NOMO-1 treated with dmso at 0.1 percent for 144 hours (cell line): Measurements from ENCODE around the gene CAMK2D.

Experiments used
- DNase-seq: peaks from one replicate; lab custom pipeline; 2025; ENCODE audit not compliant: unreplicated experiment; lab: John Stamatoyannopoulos, UW

Gene CAMK2D

GRCh38 chr4:113643505-113643904 is 118.0 kb downstream of the CAMK2D start:
- no peak for DNase-seq

GRCh38 chr4:113641025-113641431 is 120.5 kb downstream of the CAMK2D start:
- no peak for DNase-seq

GRCh38 chr4:113639326-113639725 is 122.2 kb downstream of the CAMK2D start:
- DNase-seq = no peak

- DNase-seq = no peak
Measured at GRCh38 chr4:113638562-113638832, 123.0 kb downstream of the CAMK2D start.

GRCh38 chr4:113637823-113638561 is 123.5 kb downstream of the CAMK2D start:
- DNase-seq = no peak

GRCh38 chr4:113637363-113637762 is 124.2 kb downstream of the CAMK2D start:
- DNase-seq = no peak

GRCh38 chr4:113636877-113637276 is 124.7 kb downstream of the CAMK2D start:
- peak; percentile 50 for DNase-seq

- peak; percentile 35 for DNase-seq
Measured at GRCh38 chr4:113636438-113636818, 125.1 kb downstream of the CAMK2D start.

- no peak for DNase-seq
Measured at GRCh38 chr4:113635739-113636437, 125.7 kb downstream of the CAMK2D start.

- no peak for DNase-seq
Measured at GRCh38 chr4:113634081-113634969, 127.2 kb downstream of the CAMK2D start.

- DNase-seq = no peak
Measured at GRCh38 chr4:113633467-113633866, 128.1 kb downstream of the CAMK2D start.

- DNase-seq = no peak
Measured at GRCh38 chr4:113628711-113629110, 132.8 kb downstream of the CAMK2D start.

GRCh38 chr4:113627321-113627720 is 134.2 kb downstream of the CAMK2D start:
- DNase-seq = no peak

- DNase-seq = no peak
Measured at GRCh38 chr4:113625902-113626301, 135.6 kb downstream of the CAMK2D start.

- no peak for DNase-seq
Measured at GRCh38 chr4:113623274-113623894, 138.2 kb downstream of the CAMK2D start.

- DNase-seq = no peak
Measured at GRCh38 chr4:113621633-113622032, 139.9 kb downstream of the CAMK2D start.

- DNase-seq = no peak
Measured at GRCh38 chr4:113620032-113620431, 141.5 kb downstream of the CAMK2D start.

- no peak for DNase-seq
Measured at GRCh38 chr4:113619526-113619925, 142.0 kb downstream of the CAMK2D start.

GRCh38 chr4:113618205-113618604 is 143.3 kb downstream of the CAMK2D start:
- no peak for DNase-seq

- no peak for DNase-seq
Measured at GRCh38 chr4:113617195-113617594, 144.3 kb downstream of the CAMK2D start.

- no peak for DNase-seq
Measured at GRCh38 chr4:113616443-113616842, 145.1 kb downstream of the CAMK2D start.
